Measurements from ENCODE around the gene MYORG.

- TF ChIP-seq CTCF (IDR thresholded peaks at IDR 0.05) (no peak), POLR2AphosphoS5 (IDR thresholded peaks at IDR 0.05) (no peak), POLR2A (IDR thresholded peaks at IDR 0.05; ENCODE audit: low read depth) (no peak)
Measured at GRCh38 chr9:34365282-34365681, 11.4 kb downstream of the MYORG start.
